ENCODE results near the gene ADCK2.

DNA sequence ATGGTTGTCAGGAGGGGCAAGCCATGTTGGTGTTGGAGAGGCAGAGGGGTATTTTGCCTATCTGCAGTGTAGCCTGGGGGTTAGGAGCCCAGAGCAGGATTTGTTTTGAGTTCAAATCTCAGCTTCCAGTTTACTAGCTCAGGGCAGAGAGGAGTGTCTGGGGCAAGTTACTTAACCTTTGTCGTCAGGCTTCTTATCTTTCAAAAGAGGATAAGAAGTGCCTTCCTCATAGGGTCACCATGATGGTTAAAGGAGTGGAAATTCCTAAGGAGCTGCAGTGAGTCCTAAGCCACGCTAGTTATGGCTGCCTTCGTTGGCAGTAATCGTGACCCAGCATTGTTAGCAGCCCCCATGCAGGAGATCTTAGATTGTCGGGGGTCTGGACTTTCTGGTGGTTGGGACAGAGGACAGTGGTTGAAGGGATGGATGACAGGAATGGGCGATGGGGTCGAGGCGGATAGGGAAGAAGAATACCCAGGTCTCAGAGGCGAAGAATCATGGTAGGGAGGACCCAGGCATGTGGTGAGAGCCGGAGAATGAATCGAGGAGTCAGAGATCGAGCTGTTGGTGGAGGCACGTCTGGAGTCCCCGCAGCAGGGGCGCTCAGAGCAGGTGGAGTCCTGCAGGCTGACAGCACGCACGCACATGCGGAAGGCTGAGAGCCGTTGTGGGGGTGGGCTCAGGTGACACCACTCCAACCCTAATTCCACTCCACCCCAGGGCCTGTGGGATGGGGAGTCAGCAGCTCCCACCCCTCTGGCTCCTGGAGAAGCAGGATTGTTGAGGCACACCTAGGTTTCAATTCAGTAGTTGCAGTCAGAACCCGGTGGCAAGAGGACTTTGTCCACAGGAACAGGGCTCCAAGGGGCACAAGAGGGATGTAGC is 11.6 kb downstream of the ADCK2 start:
- TF ChIP-seq, protein P1, sequence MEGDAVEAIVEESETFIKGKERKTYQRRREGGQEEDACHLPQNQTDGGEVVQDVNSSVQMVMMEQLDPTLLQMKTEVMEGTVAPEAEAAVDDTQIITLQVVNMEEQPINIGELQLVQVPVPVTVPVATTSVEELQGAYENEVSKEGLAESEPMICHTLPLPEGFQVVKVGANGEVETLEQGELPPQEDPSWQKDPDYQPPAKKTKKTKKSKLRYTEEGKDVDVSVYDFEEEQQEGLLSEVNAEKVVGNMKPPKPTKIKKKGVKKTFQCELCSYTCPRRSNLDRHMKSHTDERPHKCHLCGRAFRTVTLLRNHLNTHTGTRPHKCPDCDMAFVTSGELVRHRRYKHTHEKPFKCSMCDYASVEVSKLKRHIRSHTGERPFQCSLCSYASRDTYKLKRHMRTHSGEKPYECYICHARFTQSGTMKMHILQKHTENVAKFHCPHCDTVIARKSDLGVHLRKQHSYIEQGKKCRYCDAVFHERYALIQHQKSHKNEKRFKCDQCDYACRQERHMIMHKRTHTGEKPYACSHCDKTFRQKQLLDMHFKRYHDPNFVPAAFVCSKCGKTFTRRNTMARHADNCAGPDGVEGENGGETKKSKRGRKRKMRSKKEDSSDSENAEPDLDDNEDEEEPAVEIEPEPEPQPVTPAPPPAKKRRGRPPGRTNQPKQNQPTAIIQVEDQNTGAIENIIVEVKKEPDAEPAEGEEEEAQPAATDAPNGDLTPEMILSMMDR (IDR thresholded peaks at IDR 0.05), result no peak
- TF ChIP-seq POLR2A (IDR thresholded peaks at IDR 0.05), result no peak

All from esophagus squamous epithelium (tissue), 4 donors.